Hypothalamus (tissue), 51 donors: ENCODE measurements around the gene PTH2.

Experiments
- DNase-seq, 51 donors: peaks; one replicate each; lab custom pipeline; 2025; lab: John Stamatoyannopoulos, UW

Gene PTH2

GRCh38 chr19:49432141-49433073, 9.2 kb upstream of the PTH2 start:
- DNase-seq: no peak

- peak in 1 of 51 donors; percentile 18 for DNase-seq
Measured at GRCh38 chr19:49431330-49431749, 8.1 kb upstream of the PTH2 start.

GRCh38 chr19:49430678-49431329, 7.6 kb upstream of the PTH2 start:
- peak in 1 of 51 donors; percentile 68 for DNase-seq

- no peak for DNase-seq
Measured at GRCh38 chr19:49430172-49430677, 7.0 kb upstream of the PTH2 start.

DNA sequence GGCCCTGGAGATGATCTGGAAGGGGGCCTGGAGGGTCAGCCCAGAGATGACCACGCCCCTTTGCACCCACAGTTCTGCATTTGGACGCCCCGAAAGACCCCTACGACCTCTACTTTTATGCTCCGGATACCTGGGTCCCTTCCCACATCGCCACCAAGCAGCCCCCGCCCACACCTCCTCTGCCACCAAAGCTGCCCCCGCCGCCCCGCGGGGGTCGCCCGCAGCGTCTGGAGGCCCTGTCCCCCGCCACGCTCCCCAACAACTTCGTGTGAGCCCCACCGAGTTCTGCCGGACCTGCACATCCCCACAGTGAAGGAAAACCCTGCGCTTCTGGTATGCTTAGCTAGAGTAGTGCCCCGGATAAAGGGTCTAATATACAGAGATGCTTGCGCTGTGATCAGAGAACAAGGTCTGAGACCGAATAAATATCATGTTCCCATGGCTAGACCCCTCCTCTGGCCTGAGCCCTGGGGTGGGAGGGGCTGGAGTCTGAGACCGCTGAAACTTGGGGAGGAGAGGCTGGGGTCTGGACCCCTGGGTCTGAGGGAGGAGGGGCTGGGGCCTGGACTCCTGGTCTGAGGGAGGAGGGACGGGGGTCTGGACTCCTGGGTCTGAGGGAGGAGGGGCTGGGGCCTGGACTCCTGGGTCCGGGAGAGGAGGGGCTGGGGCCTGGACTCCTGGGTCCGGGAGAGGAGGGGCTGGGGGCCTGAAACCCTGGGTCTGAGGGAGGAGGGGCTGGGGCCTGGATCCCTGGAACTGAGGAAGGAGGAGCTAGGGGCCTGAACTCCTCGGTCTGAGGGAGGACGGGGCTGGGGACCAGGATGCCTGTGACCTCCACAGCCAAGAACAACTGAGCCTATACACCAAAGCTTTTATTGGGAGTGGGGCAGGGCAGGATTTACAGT, 5.6 kb upstream of the PTH2 start:
- no peak for DNase-seq

DNA sequence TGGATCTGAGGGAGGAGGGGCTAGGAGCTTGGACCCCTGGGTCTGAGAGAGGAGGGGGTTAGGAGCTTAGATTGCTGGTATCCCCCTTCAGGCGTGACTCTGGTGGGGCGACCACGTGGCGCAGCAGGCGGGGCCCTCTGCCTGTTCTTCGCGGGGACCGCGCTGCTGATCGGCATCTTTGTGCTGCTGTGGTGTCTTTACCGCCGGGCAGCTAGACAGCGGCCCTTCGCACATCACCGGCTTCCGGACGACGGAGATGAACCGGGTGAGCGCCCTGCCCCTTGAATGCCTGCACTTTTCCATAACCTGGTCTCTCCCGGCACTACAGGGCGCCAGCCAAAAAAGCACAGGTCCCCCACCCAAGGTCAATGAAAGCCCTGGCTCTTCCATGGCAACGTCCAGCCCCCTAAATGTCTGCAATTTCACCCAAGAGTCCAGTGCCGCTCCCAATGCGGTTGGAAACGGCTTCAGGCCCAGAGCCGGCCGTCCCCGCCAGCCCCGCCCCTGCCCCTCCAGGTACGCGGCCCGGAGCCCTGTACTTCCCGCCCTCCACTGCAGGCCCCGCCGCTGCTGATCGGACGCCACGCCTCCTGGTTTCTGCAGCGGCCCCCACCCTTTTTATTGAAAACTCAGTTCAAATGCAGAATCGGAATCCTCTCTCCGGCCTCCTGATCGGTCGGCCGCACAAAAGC, 4.8 kb upstream of the PTH2 start:
- DNase-seq: peak in 1 of 51 donors; percentile 8

DNA sequence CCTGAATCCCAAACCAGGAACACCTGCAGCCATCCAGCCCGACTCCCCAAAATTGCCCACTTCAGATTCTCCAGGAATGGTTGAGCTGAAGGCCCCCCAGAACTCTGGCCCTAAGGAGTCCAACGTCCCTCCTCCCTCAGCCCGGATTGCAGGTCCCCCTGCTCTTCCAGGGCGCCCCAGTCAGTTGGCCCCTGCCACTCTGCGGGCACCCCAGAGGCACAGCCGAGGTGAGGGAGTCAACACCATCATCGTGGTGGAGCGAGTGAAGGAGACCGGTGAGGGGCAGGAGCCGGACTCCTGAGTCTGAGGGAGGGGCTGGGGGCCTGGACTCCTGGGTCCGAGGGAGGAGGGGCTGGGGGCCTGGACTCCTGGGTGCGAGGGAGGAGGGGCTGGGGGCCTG, 4.1 kb upstream of the PTH2 start:
- no peak for DNase-seq

DNA sequence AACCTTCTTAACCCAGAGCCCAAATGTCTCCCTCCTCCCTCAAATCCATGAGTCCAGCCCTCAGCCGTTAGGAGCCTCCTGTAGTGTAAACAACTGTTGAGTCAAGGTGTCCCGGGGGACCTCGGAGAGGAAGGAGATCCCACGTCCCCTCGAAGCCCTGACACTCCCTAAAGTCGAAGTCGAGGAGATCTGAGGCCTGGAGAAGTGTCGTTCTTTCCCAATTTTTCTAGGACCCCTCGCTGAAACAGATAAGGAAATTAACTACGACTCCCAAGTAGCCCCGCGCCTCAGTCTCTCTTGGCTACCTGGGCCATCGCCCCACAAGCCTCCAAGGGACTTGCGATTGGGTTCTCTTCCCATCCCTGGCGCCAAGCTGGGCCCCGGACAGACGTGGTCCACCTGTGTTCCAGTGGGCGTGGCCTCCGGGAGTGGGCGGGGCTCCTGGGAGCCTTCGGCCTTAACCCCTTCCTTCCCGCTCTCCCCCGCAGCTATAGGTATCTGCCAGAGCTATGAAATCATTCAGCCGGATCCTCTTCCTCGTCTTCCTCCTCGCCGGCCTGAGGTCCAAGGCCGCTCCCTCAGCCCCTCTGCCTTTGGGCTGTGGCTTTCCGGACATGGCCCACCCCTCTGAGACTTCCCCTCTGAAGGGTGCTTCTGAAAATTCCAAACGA, 2.8 kb upstream of the PTH2 start:
- DNase-seq: no peak

DNA sequence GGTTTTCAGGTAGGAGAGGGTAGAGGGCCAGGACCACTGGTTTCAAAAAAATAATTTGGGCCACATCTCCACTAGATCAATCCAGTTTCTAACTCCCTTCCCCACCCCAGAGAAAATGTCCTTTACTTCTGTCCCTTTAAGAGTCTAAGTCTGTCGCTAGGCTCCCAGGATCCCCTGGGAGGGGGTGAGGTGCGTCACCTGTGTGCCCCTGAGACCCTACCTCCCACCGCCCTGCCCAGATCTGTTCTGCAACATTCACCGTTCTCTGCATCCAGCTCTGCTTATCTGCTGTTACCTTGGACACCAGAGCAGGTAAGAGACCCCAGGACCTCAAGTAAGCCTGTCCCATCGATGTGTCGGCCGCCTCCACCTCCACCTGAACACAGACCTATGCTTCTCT, 1.9 kb upstream of the PTH2 start, which contains the start of gene GFY:
Gene GFY (plus strand): TSS at position 211 of the 400 bp plus-strand sequence. CDS start 1,043 bp downstream, outside the sequence.
- DNase-seq: no peak

- DNase-seq: no peak
Measured at GRCh38 chr19:49423985-49424303, 703 bp upstream of the PTH2 start.

GRCh38 chr19:49422407-49423070, 702 bp downstream of the PTH2 start:
- peak in 3 of 51 donors; percentile 9 to 14 (median 12) for DNase-seq

DNA sequence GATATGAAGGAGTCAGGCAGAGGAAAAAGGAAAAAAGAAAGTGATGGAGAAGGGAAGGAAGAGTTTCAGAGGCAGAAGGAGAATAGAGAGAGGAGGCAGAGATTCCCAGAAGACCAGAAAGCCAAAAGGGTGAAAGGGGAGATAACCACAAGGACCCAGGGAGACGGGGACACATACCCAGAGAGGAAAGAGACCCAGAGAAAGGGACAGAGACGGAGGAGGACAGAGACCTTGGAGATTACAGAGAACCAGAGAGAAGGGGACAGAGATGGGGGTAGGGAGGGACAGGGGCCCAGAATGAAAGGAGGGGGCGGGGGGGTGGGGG, 1.4 kb downstream of the PTH2 start:
- DNase-seq: no peak

DNA sequence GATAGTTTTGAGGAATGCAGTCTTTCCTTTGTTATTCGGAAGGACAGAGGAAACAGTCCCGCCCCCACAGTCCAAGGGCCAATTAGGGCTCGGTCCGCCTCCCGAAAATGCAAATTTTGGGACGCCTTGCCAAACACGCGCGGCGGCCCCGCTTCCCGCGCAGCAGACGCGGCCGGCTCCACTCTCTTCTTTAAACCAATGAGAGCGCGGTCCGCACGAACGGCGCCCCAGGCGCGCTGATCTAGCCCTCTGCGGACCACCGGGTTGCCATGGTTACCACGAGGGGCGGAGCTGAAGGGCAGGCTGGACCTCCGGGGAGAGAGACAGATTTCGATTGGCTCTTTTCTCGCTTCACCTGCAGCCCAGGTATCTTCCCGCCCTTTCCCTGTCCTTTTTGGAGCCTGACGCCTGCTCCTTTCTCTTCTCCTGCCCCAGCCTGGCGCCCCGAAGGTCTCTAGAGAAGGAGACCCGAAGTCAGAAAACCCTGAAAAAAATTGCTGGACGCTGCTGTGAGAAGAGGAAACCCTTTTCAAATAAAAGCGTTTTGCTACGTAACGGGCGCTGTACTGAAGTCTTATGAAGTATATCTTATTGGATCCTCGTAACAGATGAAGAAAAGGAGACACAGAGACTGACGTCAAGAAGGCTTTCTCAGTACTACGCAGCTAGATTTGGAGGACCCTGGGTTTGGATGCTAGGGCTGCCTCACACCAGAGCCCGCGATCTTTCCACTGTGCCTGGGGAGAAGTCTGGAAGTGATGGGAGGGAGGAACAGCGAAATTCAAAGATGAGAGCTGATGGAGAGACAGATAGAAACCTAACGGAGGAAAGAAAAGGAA, 2.0 kb downstream of the PTH2 start:
- peak in 5 of 51 donors; percentile 3 to 10 (median 7) for DNase-seq

DNA sequence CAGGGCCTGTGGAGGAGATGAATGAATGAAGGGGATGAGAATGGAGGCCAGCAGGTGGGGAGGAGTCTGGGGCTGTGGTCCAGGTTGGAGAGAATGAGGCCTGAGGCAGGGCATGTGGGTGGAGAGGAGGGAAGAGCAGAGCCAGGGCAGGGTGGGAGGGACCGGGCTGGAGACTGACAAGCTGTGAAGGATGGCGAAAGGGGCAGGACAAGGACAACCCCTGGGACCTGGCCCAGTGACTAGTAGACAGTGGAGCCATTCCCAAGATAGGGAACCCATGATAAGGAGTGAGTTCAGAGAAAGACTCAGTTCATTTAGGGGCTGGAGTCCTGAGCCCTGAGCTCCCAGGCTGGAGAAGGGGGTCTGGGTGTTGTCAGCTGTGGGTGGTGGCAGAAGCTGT, 3.0 kb downstream of the PTH2 start:
- no peak for DNase-seq

GRCh38 chr19:49419173-49419572, 4.1 kb downstream of the PTH2 start:
- DNase-seq: no peak

DNA sequence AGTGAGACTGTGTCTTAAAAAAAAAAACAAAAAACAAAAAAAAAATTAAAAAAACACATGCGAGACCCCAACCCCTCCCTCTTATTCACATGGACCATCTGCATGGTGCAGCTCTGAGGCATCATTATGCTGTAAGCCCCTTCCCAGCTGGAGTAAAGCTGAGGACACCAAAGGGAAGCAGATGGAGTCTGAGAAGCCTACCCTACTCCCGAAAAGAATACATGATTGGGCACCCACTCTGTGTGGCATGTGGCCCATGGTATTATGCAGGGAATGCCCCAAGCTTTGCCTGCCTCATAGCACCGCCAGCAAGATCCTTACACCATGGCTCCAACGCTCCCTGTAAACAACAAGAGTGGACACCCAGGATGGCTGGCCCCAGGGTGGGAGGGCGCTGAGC, 4.7 kb downstream of the PTH2 start:
- DNase-seq: no peak

DNA sequence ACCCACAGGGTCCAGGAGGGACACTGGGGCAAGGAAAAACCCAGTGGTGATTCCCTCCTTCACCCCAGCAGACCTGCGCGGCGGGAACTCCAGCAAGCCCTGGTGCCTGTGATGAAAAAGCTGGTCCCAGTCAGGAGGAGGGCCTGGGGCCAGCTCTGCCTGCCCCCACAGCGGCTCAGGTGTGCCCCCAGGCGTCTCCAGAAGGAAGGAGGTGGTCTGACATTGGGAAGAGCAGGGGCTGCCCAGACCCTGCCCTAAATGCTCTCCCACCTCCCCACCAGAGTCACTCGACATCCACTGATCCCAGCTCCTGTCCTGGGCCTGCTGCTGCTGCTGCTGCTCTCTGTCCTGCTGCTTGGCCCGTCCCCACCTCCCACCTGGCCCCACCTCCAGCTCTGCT, 6.2 kb downstream of the PTH2 start:
- DNase-seq: no peak

- DNase-seq: no peak
Measured at GRCh38 chr19:49415810-49416200, 7.4 kb downstream of the PTH2 start.
